B cell (primary cell): ENCODE measurements around the gene CA11. TPM values are rescaled to one million over a fixed set of nuclear protein-coding genes. Genes with fewer than 3 reads are reported as not detected.

Source experiments
- ATAC-seq: fragments of 200-7000 bp; cut with Tn5 transposase; one replicate; pipeline ENCODE4 v1.10.0; 2021; ENCODE audit warnings: low read depth, mild to moderate bottlenecking, moderate number of reproducible peaks, moderate library complexity
- CTCF ChIA-PET: fragments of 350-600 bp; sonication (Branson Sonifier 250); formaldehyde crosslinking; loops from one replicate; lab custom pipeline; 2021; ENCODE audit warnings: antibody characterized with exemption, inconsistent platforms; lab: Charles Lee
- POLR2A ChIA-PET: fragments of 350-600 bp; sonication (Branson Sonifier 250); formaldehyde crosslinking; loops from one replicate; lab custom pipeline; 2021; ENCODE audit warnings: antibody characterized with exemption; lab: Charles Lee
- DNase-seq: peaks from one replicate; pipeline ENCODE4 v3.0.0; 2013
- H2AFZ ChIP-seq: 2 replicates; pipeline ENCODE4 v1.6.1; 2012; ENCODE audit warnings: mild to moderate bottlenecking, low read depth, low read length; ENCODE audit not compliant: insufficient read depth, poor library complexity, severe bottlenecking
- H3K27ac ChIP-seq, 2 donors: 1 replicate in 1 of 2; 2 replicates in 1 of 2; pipeline ENCODE4 v1.5.1; 2012 to 2013; ENCODE audit warnings: low read length in 2 of 2, mild to moderate bottlenecking in 2 of 2, moderate library complexity in 1 of 2
- H3K27me3 ChIP-seq, 4 experiments: fragments of 200-600 bp in 1 of 4; sonication (generic) in 1 of 4; replicated peaks in 1 of 4; 1 replicate in 2 of 4; 2 replicates in 2 of 4; pipeline versions ENCODE4 v1.6.1 to v1.7.0; 2013 to 2016; ENCODE audit warnings: low read length in 3 of 4, mild to moderate bottlenecking in 2 of 4, mixed read lengths in 1 of 4, moderate library complexity in 1 of 4; ENCODE audit not compliant: insufficient read depth in 4 of 4, control insufficient read depth in 3 of 4; ENCODE audit errors: control extremely low read depth in 1 of 4
- H3K36me3 ChIP-seq, 2 experiments: replicated peaks in 1 of 2; 1 replicate in 1 of 2; 2 replicates in 1 of 2; pipeline versions ENCODE4 v1.6.1 to v1.7.1; 2013; ENCODE audit warnings: low read length in 1 of 2; ENCODE audit not compliant: insufficient read depth in 2 of 2, control insufficient read depth in 1 of 2; ENCODE audit errors: control extremely low read depth in 1 of 2, extremely low read depth in 1 of 2
- H3K4me1 ChIP-seq, 2 donors: fragments of 200-600 bp in 1 of 2; sonication (generic) in 1 of 2; 1 replicate in 1 of 2; 2 replicates in 1 of 2; pipeline versions ENCODE4 v1.5.1 to v1.6.1; 2013 to 2017; ENCODE audit warnings: low read length in 2 of 2; ENCODE audit not compliant: control insufficient read depth in 2 of 2, insufficient read depth in 2 of 2
- H3K4me2 ChIP-seq: replicated peaks from 2 replicates; pipeline ENCODE3; 2012; ENCODE audit warnings: mild to moderate bottlenecking, low read depth, low read length; ENCODE audit not compliant: poor library complexity, severe bottlenecking
- H3K4me3 ChIP-seq, 5 experiments: fragments of 200-600 bp in 1 of 5; sonication (generic) in 1 of 5; 1 replicate in 3 of 5; 2 replicates in 2 of 5; pipeline versions ENCODE4 v1.5.1 to v1.7.0; 2011 to 2016; ENCODE audit warnings: low read length in 4 of 5, mild to moderate bottlenecking in 4 of 5, low read depth in 2 of 5, control low read depth in 1 of 5, moderate library complexity in 1 of 5; ENCODE audit not compliant: insufficient read depth in 1 of 5; ENCODE audit errors: control extremely low read depth in 1 of 5, extremely low read depth in 1 of 5
- H3K79me2 ChIP-seq: fragments of 200-600 bp; sonication (generic); one replicate; pipeline ENCODE4 v1.6.0; 2016; ENCODE audit warnings: low read length; ENCODE audit not compliant: control insufficient read depth, insufficient read depth
- H3K9ac ChIP-seq: fragments of 200-600 bp; sonication (generic); 2 replicates; pipeline ENCODE4 v1.6.1; 2017; ENCODE audit warnings: mild to moderate bottlenecking, low read length, moderate library complexity
- H3K9me3 ChIP-seq, 3 donors: one replicate each; pipeline versions ENCODE4 v1.6.1 to v1.7.1; 2013; ENCODE audit warnings: low read length in 2 of 3; ENCODE audit not compliant: control insufficient read depth in 2 of 3, insufficient read depth in 1 of 3; ENCODE audit errors: control extremely low read depth in 1 of 3
- H4K20me1 ChIP-seq: 2 replicates; pipeline ENCODE4 v1.6.0; 2012; ENCODE audit warnings: mild to moderate bottlenecking, low read length; ENCODE audit not compliant: insufficient read depth, control insufficient read depth, poor library complexity, severe bottlenecking
- H3K27ac Mint-ChIP-seq: one replicate; pipeline ENCODE4 v1.8.0; 2021; ENCODE audit warnings: mixed read lengths
- H3K27me3 Mint-ChIP-seq: one replicate; pipeline ENCODE4 v1.8.0; 2021; ENCODE audit warnings: mixed read lengths
- H3K4me1 Mint-ChIP-seq: one replicate; pipeline ENCODE4 v1.8.0; 2021; ENCODE audit warnings: mixed read lengths
- H3K4me3 Mint-ChIP-seq: one replicate; pipeline ENCODE4 v1.8.0; 2021; ENCODE audit warnings: mixed read lengths
- H3K9me3 Mint-ChIP-seq: one replicate; pipeline ENCODE4 v1.8.0; 2022; ENCODE audit warnings: mixed read lengths; ENCODE audit not compliant: insufficient read depth
- CTCF ChIP-seq: fragments of 200-600 bp; IDR thresholded peaks from one replicate; pipeline ENCODE4 v1.8.0; 2022; ENCODE audit warnings: antibody characterized with exemption, mild to moderate bottlenecking
- EZH2 ChIP-seq: IDR thresholded peaks from 2 replicates; pipeline ENCODE4 v1.6.1; 2012; ENCODE audit warnings: borderline replicate concordance, low read depth, mild to moderate bottlenecking, moderate library complexity, low read length; ENCODE audit not compliant: insufficient read depth, poor library complexity, severe bottlenecking
- WGBS: methylation state at CpG from one replicate; pipeline ENCODE4 v1.1.5; 2013; ENCODE audit warnings: missing lambda C conversion rate; ENCODE audit not compliant: insufficient coverage; 5-methylcytosine and 5-hydroxymethylcytosine counted together
- intact Hi-C: fragments of 100-400 bp; cut with micrococcal nuclease; formaldehyde crosslinking; loops from one replicate; pipeline ENCODE4 v1.10.0; 2022
- polyA plus RNA-seq: library from polyadenylated mRNA; depleted of rRNA; stranded (reverse); fragments of >200 nt; gene quantifications from 2 replicates; pipeline ENCODE4 v1.2.3, GENCODE V29; 2012
- total RNA-seq, 2 donors: library from RNA; stranded (reverse); fragments of 120-200 nt in 1 of 2; gene quantifications; 1 replicate in 1 of 2; 2 replicates in 1 of 2; pipeline versions ENCODE4 v1.2.3 to v1.2.4, GENCODE V29; 2013 to 2022

CA11 gene
- total and polyA plus RNA-seq, 2 donors (not counting 1 experiment from before 2014, with no cell fraction given): 6.5 to 27.7 TPM

GRCh38 chr19:48614436-48615230 lies 31.4 kb downstream of the CA11 start, which contains the start of gene FAM83E:
Gene FAM83E (minus strand): TSS chr19:48615076. CDS start chr19:48613372, 1,704 bp downstream.
- peaks cover 0 to 35% of the 10 kb centered on the region in 2 experiments for H3K36me3 ChIP-seq
- Mint-ChIP-seq H3K27me3 (no peaks in the 10 kb centered on the region), H3K4me1 (peaks cover 35% of the 10 kb centered on the region), H3K9me3 (no peaks in the 10 kb centered on the region), H3K27ac (peak within 1 kb of the TSS; percentile 50), H3K4me3 (no peak within 1 kb of the TSS)
- H3K4me1 ChIP-seq: peaks cover 12 to 24% of the 10 kb centered on the region in 2 donors
- ChIA-PET POLR2A (interaction anchor here (1.0 kb wide), 1 partner anchor 23 kb away, joined by 5 read pairs; the partner anchor contains the start of gene DBP), CTCF (interaction anchor here (0.8 to 1.8 kb wide), 2 partner anchors 27 to 30 kb away, joined by 3 to 4 read pairs; no protein-coding TSS in a partner anchor)
- TF ChIP-seq CTCF: no peak
- no peak for TF ChIP-seq EZH2
- no peaks in the 10 kb centered on the region for H3K9me3 ChIP-seq
- DNase-seq (peak; percentile 35), ATAC-seq (no peak)
- H3K27me3 ChIP-seq: no peaks in the 10 kb centered on the region
- peaks cover 41% of the 10 kb centered on the region for H4K20me1 ChIP-seq
- no peak within 1 kb of the TSS for H3K4me3 ChIP-seq
- peaks cover 17% of the 10 kb centered on the region for H3K79me2 ChIP-seq
- no peak within 1 kb of the TSS for H2AFZ ChIP-seq
- intact Hi-C loops: no loop called here
- no peak within 1 kb of the TSS for H3K9ac ChIP-seq
- 73% methylated on average over 19 of the region's 31 CpGs for WGBS
- no peak within 1 kb of the TSS for H3K4me2 ChIP-seq
- no peak within 1 kb of the TSS for H3K27ac ChIP-seq
